HG02571 (cell line): Measurements from ENCODE around the gene SLC12A7.

Experiments used
- ATAC-seq: cut with Tn5 transposase; IDR thresholded peaks from one replicate; pipeline ENCODE4 v1.9.1; 2021; ENCODE audit warnings: mild to moderate bottlenecking, moderate library complexity; ENCODE audit not compliant: unreplicated experiment

The SLC12A7 gene

DNA sequence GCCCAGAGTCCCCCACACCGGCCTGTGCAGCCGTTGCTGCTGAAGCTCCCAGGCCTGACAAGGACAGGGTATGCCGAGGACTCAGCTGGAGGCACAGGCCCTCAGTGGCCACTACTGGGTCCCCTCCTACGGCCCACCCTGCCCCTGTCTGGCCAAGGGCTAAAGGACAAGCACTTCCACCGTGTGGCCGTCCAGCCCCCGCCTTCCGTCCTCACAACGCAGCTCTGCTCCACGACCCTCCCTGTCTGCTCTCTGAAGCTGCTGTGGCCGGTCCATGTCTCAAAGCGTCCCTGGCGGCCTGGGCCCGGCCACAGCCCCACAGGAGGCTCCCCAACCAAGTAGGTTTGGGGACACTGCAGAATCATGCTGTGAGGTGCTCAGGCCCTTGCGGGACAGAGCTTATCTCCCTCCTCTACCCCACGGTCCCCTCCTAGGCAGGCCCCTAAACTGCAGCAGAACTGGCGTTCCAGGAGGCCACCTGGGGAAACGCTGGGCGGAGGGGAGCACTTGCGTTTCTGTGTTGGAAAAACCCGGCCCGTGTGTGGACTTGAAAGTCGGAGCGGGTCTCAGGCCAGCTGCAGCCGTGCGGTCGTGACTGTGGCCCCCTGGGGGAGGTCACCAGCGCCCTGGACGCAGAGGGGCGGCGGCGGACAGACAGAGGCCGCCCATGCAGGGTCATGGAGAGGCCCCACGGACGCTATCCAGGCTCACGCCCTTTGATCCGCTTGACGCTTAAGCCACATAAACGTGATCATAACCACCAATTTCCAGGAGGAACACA, 57.7 kb downstream of the SLC12A7 start:
- ATAC-seq: no peak

DNA sequence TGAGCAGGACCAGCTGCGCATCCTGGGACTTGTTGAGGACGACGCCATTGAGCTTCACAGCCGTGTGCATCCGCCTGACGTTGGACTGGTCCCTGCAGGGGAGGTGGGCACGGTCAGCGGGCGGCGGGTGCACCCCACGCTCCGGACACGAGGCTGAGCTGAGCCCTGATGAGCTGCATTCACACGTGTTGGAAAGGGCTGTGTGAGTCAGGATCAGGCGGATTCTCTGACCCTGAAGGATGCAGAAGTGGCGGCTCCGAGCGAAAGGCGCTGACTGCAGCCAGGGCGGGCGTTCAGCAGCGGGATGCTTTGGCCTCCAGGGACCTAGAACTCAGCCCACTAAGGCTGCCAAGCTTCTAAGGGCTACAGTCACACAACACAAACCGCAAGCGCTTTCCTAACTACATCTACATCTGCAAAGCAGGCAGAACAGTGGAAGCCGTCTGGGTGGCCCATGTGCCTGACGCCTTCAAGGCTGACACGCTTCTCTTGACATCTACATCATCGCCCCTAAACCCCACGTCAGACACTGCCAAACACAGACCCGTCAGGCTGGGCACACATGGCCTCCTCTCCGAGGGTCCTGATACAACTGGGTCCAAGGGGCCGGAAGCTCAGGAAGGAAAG, 58.4 kb downstream of the SLC12A7 start:
- no peak for ATAC-seq

DNA sequence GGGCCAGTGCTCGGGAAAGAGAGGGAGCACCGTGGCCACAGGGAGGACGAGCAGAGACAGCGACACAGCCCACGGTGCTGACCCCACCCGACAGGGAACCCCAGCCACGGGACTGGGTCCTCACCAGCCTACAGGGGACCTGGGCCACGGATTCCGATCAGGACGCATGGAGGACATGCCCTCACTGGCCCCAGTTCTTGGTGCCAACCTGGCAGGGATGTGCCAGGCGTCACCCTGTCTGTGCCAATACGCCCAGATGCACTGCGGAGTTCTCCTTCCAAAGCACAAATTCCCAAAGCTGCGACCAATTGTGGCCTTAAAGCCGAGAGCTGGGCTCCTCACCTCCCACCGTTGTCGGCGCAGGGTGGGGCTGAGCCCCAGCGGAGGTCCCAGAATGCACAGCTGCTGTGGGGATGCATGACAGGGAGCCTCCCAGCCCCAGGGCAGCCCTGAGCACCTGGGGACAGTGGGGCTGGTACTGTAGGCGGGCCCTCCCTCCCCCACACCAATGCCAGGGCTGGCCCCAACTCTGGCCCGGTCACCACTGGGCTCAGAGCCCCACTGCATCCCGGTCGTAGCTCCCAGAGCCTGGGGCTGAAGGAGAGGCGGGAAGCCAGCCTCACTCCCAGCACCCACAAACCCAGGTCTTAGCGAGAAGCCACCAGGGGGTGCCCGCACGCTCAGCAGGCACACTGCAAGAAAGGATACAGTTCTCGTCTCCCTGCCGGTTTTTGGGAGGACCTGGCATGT, 59.0 kb downstream of the SLC12A7 start:
- no peak for ATAC-seq

DNA sequence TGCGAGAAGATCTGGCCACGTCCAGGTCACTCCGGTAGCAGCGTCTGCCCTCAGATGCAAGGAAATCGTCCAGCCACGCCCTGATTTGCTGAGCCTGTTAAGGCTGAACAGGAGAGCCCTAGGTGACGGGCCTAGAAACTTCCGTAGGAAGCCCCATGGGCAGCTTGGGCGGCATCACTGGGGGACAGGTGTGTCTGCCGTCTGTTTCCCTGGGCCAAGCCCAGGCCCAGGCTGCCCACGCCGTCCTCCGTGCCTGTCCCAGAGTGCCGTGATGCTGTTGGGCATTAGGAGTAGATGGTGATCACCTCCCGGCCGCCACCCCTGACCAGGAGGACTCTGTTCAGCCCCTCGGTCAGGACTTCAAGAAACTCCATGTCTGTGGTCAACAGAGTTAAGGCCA, 59.8 kb downstream of the SLC12A7 start:
- no peak for ATAC-seq

DNA sequence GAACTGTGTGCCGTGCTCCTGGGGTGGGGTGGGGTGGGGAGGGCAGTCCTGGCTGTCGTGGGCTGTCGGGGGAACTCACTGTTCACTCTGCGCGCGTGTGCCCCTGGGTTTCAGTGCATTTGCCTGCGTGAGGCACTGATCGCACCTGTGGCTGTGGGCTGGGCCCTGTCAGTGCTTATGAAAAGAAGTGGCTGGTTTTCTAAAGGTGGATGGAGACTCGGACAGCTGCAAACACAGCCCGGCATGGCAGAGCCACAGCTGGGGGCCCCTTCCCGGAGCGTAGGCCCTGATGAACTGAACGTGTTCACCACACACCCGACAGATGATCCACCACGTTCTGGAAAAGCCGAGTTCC, 60.5 kb downstream of the SLC12A7 start:
- no peak for ATAC-seq

DNA sequence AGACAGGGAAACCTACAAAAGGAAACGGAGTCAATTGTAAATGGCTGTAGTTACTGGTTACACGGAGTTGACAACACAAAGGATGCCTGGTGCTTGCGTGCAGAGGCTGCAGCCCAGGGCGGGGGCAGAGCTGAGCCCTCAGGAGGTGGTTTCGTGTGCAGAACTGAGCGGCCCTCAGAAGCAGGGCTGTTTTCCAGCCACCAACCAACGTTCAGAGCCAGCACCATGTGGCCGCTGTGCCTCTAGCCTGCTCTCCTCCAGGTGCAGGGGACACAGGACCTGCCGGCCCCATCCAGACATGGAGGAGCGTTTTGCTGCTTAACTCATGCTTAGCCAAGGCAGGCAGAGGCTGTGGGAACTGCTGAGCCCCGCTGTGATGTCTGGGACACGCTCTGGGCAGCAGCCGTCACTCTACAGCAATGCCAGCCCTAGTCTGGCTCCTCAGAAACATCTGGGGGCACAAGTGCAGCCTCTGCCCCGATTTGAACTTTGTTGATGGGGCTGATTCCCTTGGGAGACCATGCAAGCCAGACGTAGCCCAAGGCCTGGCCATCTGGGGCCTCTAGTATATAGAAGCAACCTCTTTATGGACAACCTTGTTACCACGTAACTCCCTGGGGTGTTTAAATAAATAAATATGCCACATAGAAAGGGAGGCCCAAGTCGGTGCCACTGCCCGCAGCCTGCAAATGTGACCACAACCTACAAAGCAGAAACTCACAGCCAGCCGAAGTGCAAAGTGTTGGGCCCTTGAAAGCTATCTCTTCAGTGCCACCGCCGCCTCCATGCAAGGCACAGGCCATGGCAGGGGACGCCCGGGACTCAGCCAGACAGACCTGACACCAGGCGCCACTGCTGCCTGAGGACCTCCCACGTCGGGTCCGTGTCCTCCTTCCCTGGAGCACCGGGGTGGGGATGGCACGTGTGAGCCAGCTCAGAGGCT, 61.2 kb downstream of the SLC12A7 start:
- no peak for ATAC-seq

DNA sequence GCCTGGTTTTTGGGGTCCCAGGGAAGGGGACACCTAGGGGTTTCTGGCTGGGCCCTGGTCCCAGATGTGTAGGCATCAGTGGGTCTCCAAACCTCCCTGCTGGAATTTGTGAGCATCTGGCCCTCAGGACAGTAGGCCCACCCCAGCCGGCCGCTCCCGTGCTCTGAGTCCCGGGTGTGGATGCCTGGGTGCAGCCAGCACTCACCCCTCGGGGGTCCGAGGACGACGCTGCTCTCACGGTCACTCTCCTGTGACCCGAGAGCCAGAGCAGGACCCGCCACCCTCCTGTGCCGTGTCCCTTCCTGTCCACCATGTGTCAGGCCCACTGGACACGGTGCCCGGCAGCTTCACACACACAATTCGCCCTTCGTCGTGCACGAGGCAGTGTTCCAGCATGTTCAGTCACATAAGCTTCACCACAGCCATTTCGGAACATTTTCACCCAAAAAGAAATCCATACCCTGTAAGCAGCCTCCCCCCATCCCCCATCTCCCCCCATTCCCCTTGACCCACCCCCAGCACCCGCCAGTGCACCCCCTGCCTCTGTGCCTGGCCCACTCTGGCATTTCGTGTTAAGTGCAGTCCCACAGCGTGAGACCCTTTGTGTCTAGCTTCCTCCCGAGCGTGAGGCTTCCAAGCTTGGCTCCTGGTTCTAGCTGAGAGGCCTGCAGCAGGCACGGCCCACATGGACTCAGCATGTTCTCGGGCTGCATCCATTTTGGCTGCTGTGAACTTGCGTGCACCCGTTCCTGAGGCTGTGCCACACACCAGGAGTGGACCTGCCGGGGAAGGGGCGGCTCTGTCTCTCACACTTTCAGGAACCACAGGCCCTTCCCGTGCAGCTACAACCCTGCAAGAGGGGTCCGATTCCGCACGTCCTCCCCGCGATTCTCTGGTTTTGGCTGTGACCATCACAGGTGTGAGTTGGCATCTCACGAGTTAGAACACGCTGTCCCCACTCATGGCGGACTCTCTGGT, 62.7 kb downstream of the SLC12A7 start:
- no peak for ATAC-seq

DNA sequence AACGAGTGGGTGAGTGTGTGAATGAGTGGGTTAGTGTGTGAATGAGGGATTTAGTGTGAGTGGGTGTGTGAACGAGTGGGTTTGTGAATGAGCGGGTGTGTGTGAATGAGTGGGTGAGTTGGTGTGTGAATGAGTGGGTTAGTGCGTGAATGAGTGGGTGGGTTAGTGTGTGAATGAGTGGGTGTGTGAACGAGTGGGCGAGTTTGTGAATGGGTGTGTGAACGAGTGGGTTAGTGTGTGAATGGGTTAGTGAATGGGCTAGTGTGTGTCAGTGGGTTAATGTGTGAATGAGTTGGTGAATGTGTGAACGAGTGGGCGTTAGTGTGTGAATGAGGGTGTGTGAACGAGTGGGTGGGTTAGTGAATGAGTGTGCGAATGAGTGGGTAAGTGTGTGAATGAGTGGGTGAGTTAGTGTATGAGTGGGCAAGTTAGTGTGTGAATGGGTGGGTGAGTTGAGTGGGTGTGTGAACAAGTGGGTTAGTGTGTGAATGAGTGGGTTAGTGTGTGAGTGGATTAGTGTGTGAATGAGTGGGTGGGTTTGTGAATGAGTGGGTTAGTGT, 63.6 kb downstream of the SLC12A7 start:
- ATAC-seq: no peak

DNA sequence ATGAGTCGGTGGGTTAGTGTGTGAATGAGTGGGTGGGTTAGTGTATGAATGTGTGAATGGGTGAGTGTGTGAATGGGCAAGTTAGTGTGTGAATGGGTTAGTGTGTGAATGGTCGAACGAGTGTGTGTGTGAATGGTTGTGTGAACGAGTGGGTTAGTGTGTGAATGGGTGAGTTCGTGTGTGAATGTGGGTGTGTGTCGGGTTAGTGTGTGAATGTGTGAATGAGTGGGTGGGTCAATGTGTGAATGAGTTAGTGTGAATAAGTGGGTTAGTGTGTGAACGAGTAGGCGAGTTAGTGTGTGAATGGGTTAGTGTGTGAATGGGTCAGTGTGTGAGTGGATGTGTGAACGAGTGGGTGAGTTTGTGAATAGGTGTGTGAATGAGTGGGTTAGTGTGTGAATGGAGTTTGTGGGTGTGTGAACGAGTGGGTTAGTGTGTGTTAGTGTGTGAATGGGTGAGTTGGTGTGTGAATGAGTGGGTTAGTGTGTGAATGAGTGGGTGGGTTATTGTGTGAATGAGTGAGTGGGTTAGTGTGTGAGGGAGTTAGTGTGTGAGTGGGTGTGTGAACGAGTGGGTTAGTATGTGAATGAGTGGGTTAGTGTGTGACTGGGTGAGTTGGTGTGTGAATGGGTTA, 64.4 kb downstream of the SLC12A7 start:
- no peak for ATAC-seq

DNA sequence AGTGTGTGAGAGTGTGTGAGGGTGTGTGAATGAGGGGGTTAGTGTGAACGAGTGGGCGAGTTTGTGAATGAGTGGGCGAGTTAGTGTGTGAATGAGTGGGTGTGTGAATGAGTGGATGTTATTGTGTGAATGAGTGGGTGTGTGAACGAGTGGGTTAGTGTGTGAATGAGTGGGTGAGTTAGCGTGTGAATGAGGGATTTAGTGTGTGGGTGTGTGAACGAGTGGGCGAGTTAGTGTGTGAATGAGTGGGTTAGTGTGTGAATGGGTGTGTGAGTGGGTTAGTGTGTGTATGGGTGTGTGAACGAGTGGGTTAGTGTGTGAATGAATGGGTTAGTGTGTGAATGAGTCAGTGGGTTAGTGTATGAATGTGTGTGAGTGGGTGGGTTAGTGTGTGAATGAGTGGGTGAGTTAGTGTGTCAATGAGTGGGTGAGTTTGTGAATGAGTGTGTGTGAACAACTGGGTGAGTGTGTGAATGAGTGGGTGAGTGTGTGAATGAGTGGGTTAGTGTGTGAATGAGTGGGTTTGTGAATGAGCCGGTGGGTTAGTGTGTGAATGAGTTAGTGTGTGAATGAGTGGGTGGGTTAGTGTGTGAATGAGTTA, 65.8 kb downstream of the SLC12A7 start:
- no peak for ATAC-seq

DNA sequence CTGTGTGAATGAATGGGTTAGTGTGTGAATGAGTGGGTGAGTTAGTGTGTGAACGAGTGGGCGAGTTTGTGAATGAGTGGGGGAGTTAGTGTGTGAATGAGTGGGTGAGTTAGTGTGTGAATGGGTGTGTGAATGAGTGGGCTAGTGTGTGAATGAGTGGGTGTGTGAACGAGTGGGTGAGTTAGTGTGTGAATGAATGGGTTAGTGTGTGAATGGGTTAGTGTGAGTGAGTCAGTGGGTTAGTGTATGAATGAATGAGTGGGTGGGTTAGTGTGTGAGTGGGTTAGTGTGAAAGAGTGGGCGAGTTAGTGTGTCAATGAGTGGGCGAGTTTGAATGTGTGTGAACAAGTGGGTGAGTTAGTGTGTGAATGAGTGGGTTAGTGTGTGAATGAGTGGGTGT, 67.7 kb downstream of the SLC12A7 start:
- no peak for ATAC-seq

DNA sequence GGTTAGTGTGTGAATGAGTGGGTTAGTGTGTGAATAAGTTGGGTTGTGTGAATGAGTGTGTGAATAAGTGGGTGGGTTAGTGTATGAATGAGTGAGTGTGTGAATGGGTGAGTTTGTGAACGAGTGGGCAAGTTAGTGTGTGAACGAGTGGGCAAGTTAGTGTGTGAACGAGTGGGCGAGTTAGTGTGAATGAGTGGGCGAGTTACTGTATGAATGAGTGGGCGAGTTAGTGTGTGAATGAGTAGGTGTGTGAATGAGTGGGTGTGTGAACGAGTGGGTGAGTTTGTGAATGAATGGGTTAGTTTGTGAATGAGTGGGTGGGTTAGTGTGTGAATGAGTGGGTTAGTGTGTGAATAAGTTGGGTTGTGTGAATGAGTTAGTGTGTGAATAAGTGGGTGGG, 68.5 kb downstream of the SLC12A7 start:
- no peak for ATAC-seq

DNA sequence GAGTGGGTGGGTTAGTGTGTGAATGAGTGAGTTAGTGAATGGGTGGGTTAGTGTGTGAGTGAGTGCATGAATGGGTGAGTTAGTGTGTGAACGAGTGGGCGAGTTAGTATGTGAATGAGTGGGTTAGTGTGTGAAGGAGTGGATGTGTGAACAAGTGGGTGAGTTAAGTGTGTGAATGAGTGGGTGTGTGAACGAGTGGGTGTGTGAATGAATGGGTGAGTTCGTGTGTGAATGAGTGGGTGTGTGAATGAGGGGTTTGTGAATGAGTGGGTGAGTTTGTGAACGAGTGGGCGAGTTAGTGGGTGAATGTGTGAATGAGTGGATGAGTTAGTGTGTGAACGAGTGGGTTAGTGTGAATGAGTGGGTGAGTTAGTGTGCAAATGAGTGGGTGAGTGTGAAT, 69.2 kb downstream of the SLC12A7 start:
- ATAC-seq: no peak

DNA sequence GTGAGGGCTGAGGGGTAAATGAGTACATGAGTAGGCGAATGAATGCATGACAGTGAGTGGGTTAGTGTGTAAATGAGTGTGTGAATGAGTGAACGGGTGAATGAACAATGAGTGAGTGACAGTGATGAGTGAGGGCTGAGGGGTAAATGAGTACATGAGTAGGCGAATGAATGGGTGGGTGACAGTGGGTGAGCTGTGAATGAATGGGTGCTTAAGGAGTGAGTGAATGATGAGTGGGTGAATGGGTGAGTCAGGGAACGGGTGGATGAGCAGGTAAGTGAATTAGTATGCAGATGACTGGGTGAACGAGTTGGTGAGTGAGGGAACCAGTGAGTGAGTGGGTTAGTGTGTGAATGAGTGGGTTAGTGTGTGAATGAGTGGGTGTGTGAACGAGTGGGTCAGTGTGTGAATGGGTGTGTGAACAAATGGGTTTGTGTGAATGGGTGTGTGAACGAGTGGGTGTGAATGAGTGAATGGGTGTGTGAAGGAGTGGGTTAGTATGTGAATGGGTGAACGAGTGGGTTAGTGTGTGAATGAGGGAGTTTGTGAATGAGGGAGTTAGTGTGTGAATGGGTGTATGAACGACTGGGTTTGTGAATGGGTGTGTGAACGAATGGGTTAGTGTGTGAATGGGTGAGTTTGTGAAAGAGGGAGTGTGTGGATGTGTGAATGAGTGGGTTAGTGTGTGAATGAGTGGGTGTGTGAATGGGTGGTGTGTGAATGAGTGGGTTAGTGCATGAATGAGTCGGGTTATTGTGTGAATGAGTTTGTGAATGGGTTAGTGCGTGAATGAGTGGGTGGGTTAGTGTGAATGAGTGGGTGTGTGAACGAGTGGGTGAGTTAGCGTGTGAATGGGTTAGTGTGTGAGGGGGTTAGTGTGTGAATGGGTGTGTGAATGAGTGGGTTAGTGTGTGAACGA, 70.4 kb downstream of the SLC12A7 start:
- ATAC-seq: no peak

DNA sequence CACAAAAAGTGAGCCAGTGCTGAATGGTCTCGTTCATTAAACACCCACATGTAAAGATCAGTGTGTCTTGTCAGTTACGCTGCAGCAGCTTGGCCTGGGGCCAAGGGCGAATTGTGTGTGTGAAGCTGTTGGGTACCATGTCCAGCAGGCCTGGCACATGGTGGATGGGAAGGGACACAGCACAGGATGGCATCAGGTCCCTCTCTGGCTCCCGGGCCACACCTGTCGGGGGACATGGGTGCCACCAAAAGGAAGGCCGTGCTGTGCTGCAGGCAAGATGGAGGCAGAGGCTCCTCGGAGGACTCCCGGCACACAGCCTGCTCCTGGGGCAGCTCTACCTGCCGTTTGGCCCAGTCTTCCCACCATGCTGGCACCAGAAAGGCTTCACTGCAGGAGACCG, 71.3 kb downstream of the SLC12A7 start:
- ATAC-seq: no peak

DNA sequence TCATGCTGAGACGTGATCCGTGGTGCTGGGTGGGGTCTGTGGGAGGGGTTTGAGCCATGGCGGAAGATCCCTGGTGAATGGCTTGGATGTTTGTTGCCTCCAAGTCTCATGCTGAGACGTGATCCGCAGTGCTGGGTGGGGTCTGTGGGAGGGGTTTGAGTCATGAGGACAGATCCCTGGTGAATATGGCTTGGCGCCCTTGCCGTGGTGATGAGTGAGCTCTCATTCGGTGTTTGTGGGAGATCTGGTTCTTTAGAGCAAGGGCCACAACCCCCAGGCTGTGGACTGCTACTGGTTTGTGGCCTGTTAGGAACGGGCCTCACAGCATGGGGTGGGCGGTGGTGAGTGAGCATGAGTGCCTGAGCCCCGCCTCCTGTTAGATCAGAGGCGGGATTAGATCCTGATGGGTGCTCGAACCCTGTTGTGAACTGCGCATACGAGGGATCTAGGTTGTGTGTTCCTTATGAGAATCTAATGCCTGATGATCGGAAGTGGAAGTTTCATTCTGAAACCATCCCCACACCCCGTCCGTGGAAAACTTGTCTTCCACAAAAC, 72.1 kb downstream of the SLC12A7 start:
- ATAC-seq: no peak

DNA sequence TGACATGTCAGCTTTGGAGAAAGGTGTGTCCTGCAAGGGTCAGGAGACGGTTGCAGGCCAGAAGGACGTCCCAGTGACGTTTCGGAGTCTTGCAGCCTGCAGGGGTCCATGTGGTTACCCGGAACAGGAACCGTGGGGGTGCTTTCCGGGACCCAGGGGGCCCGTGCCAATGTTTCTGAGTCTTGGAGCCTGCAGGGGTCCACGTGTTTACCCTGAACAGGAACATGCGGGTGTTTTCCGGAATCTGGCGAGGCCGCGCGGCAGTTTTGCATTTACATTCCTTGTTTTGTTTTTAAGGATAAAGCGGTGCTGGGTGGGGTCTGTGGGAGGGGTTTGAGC, 72.7 kb downstream of the SLC12A7 start:
- ATAC-seq: no peak
